ENCODE results near the gene MICA.
"Not testable (repeated sequence)": the region's sequence is repeated elsewhere in the genome, so short reads cannot be mapped to it uniquely, and the experiment has no call there.

Gene MICA

DNA sequence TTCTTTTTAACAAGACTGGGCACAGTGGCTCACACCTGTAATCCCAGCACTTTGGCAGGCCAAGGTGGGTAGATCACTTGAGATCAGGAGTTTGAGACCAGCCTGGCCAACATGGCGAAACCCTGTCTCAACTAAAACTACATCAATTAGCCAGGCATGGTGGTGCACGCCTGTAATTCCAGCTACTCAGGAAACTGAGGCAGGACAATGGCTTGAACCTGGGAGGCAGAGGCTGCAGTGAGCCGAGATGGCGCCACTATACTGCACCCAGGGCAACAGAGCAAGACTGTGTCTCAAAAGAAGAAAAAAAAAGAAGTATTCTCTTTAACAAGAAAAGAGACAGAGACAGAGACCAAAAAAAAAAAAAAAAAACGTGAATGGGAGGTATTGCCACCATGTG, 56.5 kb downstream of the MICA start:
- not testable (repeated sequence) for DNase-seq (ENCODE audit: low read depth, low spot score)

- DNase-seq (ENCODE audit: low read depth, low spot score): no peak
Observed at GRCh38 chr6:31460361-31461025, 57.1 kb downstream of the MICA start.

DNA sequence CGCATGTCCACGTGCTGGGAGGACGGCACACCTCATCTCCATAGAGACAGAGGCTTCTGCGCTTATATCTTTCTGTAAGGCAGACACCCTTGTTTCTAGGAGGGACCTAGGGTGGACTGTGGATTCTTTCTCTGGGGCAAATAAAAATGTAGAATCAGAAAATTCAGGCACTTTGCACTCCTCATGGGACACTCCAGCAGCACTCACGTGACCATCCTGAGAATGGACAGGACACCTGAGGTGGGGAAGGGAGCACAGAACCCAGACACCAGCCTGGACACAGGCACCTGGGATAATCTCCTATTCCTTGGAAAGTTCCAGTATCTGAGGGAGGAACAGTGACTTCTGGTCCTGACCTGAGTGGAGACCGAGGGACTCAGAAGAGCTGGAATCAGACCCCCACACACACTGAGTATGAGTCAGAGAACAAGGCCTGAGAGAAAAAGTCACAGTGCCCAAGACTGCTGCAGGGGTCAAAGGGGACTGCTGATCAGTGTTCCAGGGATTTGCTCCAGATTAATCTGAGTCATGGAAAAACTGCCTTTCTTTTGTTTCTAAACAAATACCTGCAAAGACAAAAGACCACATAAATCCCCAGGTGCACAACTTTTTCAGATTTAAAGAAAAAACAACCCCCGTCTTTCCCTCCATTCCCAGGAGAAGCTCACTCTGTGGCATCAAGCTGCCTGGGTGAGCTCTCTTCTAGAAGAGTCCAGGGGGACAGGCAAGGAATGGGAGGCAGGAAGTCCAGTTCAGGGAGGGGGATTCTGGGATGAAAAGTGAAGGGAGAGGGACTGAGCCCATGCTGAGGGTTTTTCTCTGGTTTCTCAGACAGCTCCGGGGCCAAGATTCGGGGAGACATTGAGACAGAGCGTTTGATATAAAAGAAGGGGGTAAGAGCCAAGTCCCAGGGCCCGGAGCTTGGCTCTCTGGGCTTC, 58.9 kb downstream of the MICA start:
- no peak for DNase-seq (ENCODE audit: low read depth, low spot score)

GRCh38 chr6:31462964-31463870, 59.8 kb downstream of the MICA start:
- DNase-seq (ENCODE audit: low read depth, low spot score): peak; percentile 72

DNA sequence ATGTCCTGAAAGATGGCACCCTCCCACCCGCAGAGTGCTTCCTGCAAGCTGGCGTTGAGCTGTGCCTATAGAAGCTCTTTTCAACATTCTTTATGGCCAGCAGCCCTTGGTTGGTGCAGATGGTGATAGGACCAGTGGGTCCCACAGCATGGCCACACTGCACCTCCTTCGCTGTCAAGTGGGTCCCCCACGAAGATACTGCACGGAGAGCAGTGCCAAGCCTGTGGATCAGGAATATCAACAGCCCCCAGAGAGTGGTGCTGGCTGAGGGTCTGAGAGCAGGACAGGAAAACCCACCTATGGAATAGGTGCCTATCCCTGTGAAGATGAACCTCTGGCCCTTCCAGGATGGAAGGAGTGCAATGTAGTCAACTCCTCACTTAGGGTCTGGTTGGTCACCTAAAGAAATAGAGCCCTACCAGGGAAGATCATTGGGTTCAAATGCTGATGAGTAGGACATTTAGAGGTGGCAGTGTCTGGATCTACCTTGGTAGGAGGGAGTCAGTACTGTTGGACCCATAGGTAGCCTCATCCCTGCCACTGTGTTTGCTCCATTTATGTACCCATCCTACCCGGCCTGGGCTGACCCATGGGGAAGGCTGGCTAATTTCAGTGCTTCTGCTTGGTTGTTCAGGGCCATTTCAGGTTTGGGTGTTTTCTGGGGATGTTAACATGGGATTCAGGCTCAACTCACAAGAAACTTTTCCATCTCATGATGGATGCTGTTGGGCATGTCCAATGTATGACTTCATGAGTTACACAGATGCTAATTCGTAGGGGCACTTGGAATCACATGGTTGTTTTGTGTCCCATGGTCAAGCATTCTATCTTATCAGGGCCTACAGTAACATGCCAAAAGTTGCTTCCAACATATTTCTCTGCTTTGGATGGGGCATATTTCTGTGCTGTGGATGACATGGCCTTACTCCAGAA, 61.1 kb downstream of the MICA start:
- DNase-seq (ENCODE audit: low read depth, low spot score): no peak

All from activated naive CD8-positive, alpha-beta T cell treated with anti-CD3 and anti-CD28 coated beads, Interleukin-2, amount 50 U/mL, for 16 hours (primary cell).